Right lobe of liver (tissue), 4 donors: ENCODE measurements around the gene SOX18.

Experiments used
- CTCF ChIP-seq, 4 donors: fragments of 200-600 bp in 3 of 4; fragments of 450-650 bp in 1 of 4; IDR thresholded peaks; one replicate each; pipeline versions ENCODE4 v1.5.1 to v1.8.0; 2016 to 2022; ENCODE audit warnings: antibody characterized with exemption in 4 of 4, mild to moderate bottlenecking in 2 of 4
- POLR2A ChIP-seq: fragments of 450-650 bp; IDR thresholded peaks from one replicate; pipeline ENCODE4 v1.6.1; 2017; ENCODE audit warnings: antibody characterized with exemption, mild to moderate bottlenecking
- donor health status: DM: no; HTN: no; CAD: no.
- donor health status: DM: no; HTN: no; CAD: no.
- donor health status: DM: no; HTN: yes; CAD: no.

DNA sequence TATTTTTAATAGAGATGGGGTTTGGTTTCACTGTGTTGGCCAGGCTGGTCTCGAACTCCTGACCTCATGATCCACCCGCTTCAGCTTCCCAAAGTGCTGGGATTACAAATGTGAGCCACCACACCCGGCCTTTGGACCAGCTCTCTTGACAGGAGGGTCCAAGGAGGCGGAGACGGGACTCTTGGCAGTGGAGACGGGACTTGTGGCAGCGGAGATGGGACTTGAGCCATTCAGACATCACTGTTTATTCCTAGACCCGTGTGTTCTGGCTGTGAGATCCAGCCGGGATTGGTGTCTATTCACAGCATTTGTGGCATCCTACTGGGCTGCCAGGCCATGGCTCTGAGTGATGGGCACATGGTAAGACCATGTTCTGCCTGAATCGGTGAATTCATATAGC is 42.9 kb downstream of the SOX18 start:
- TF ChIP-seq CTCF (IDR thresholded peaks at IDR 0.05), result no peak
- no peak for TF ChIP-seq POLR2A
